Measurements from ENCODE around the gene WFS1. TPM values are rescaled to one million over a fixed set of nuclear protein-coding genes. Genes with fewer than 3 reads are reported as not detected.

Gene WFS1
- total and polyA plus RNA-seq, 2 of the 8 experiments (the other 6 are each of a cell fraction or from before 2014, with no cell fraction given): 29.1 to 43.1 TPM

DNA sequence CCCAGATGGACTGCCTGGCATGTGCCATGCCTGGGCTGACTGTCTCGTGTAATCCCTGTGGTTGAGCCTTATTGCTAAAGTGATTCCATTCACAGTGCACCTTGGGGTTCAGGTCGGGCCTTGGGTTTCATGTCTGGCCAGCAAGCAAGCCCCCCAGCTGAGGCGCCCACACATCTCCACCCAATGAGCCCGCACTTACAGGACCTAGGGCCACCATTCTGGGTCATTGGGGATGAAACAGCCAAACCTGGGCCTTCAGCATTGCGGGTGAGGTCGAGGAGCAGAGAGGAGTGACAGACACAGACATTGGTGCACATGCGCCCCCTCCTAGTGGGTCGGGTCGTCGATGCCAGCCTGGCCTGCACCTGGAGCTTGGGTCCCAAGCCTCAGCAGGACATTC, 21.3 kb upstream of the WFS1 start:
- peak overlapping the region; percentile 81; the same call in 1 of the 2 replicates for H2BK15ac ChIP-seq (ENCODE audit: low read length)
- no peak overlapping the region for H4K5ac ChIP-seq (ENCODE audit: insufficient read length, low read depth, low read length)
- no peak for TF ChIP-seq CTBP2 (IDR thresholded peaks at IDR 0.05; ENCODE audit: borderline replicate concordance, insufficient read depth, insufficient read length, low read length)
- no peak overlapping the region for H3K23ac ChIP-seq (ENCODE audit: insufficient read length)
- no peak overlapping the region for H3K4me2 ChIP-seq (ENCODE audit: insufficient read depth in 1 of 2, low read depth in 2 of 2, low read length in 2 of 2)
- peaks cover 1 to 15% (median 10%) of the 10 kb centered on the region in 4 experiments; a peak in 6 of 7 replicates for H3K27me3 ChIP-seq (replicated peaks in 1 of 4; ENCODE audit: control insufficient read depth in 3 of 4, extremely low read depth in 1 of 4, insufficient read depth in 3 of 4, low read length in 3 of 4)
- CTCF ChIA-PET (ENCODE audit: partially characterized antibody): interaction anchor here (0.8 to 37.7 kb wide), 8 partner anchors 9 to 250 kb away, joined by 3 to 908 read pairs (median 14); partner anchors contain the start of gene WFS1
- H2AK5ac ChIP-seq (ENCODE audit: low read depth, low read length): no peak overlapping the region
- no peak overlapping the region for H3K4ac ChIP-seq (replicated peaks; ENCODE audit: insufficient read length, low read depth, low read length)
- POLR2A ChIA-PET (ENCODE audit: partially characterized antibody): no interaction called here
- no peak overlapping the region for H3K14ac ChIP-seq (ENCODE audit: insufficient read length)
- H3K4me1 ChIP-seq (replicated peaks in 1 of 4; ENCODE audit: control insufficient read depth in 3 of 4, insufficient read depth in 4 of 4, low read length in 3 of 4): peaks cover 0 to 10% (median 7%) of the 10 kb centered on the region in 4 experiments; a peak in 5 of 7 replicates
- H3K23me2 ChIP-seq (ENCODE audit: low read depth, low read length): peaks cover 13% of the 10 kb centered on the region; the same call in 1 of the 2 replicates
- FAIRE-seq (no peak), DNase-seq (ENCODE audit: low read depth in 1 of 2, low spot score in 2 of 2) (no peak)
- no peak overlapping the region; the same call in 1 of the 2 replicates for H4K8ac ChIP-seq (ENCODE audit: extremely low read depth, insufficient read depth, low read length)
- H3K56ac ChIP-seq (replicated peaks; ENCODE audit: insufficient read length, low read depth, low read length): no peak overlapping the region
- no peak overlapping the region for H2BK20ac ChIP-seq (ENCODE audit: low read length)
- no peaks in the 10 kb centered on the region for H3K9me3 ChIP-seq (ENCODE audit: insufficient read depth in 2 of 2, low read depth in 1 of 2, low read length in 1 of 2)
- H2AFZ ChIP-seq (ENCODE audit: low read length): no peak overlapping the region
- H3K27ac ChIP-seq (ENCODE audit: low read depth, low read length): no peak overlapping the region
- no peak overlapping the region for H2BK5ac ChIP-seq (ENCODE audit: low read depth, low read length)
- H3K36me3 ChIP-seq (ENCODE audit: control insufficient read depth in 2 of 4, insufficient read depth in 4 of 4, low read length in 3 of 4): no peaks in the 10 kb centered on the region
- no peak overlapping the region for H2BK120ac ChIP-seq (replicated peaks; ENCODE audit: low read depth, low read length)
- no peak overlapping the region for H2BK12ac ChIP-seq (ENCODE audit: low read depth, low read length)
- H3K18ac ChIP-seq (ENCODE audit: extremely low read depth, low read length): no peak overlapping the region
- no peaks in the 10 kb centered on the region for H3K79me1 ChIP-seq (ENCODE audit: low read depth, low read length)
- no peaks in the 10 kb centered on the region for H3K79me2 ChIP-seq (ENCODE audit: control insufficient read depth in 1 of 2, insufficient read depth in 2 of 2, low read length in 2 of 2)
- 87% methylated on average over 10 of the region's 10 CpGs; no CpG with 5 or more reads in 1 of the 2 experiments for WGBS, 2 experiments (ENCODE audit: extremely low coverage in 1 of 2, insufficient coverage in 1 of 2, insufficient read length in 1 of 2, insufficient replicate concordance in 2 of 2, low coverage in 1 of 2, low lambda C conversion rate in 2 of 2, missing lambda C conversion rate in 1 of 2)
- H4K91ac ChIP-seq (replicated peaks; ENCODE audit: insufficient read length, low read length): no peak overlapping the region
- H3K9ac ChIP-seq (replicated peaks in 1 of 4; ENCODE audit: extremely low read depth in 1 of 4, low read depth in 3 of 4, low read length in 3 of 4): no peak overlapping the region
- H3K4me3 ChIP-seq (ENCODE audit: extremely low read depth in 1 of 4, insufficient read depth in 2 of 4, low read depth in 3 of 4, low read length in 4 of 4): no peak overlapping the region
- H4K20me1 ChIP-seq (replicated peaks in 1 of 2; ENCODE audit: control insufficient read depth in 1 of 2, insufficient read depth in 2 of 2, low read length in 2 of 2): no peaks in the 10 kb centered on the region
